ENCODE measurements around the gene DNAJC5G. TPM values are rescaled to one million over a fixed set of nuclear protein-coding genes. Genes with fewer than 3 reads are reported as not detected.
A peak's percentile ranks its signal among the peaks of the same experiment; 100 is the strongest.
"Not testable (repeated sequence)": the region's sequence is repeated elsewhere in the genome, so short reads cannot be mapped to it uniquely, and the experiment has no call there.

DNAJC5G gene
- total RNA-seq, 1 donor from 2014 or later: not detected

GRCh38 chr2:27270131-27270530 is 5.1 kb upstream of the DNAJC5G start:
- H3K27ac Mint-ChIP-seq (ENCODE audit: unreplicated experiment): no peak overlapping the region
- FAIRE-seq (no peak), DNase-seq (ENCODE audit: low read depth) (no peak)
- H3K9ac ChIP-seq (ENCODE audit: low read length): no peak overlapping the region
- peaks cover 2% of the 10 kb centered on the region for H3K4me1 ChIP-seq (ENCODE audit: insufficient read depth, low read length)
- H3K36me3 Mint-ChIP-seq (ENCODE audit: low read depth, unreplicated experiment): no peaks in the 10 kb centered on the region
- no peak overlapping the region for H3K4me3 ChIP-seq (ENCODE audit: insufficient read depth, low read depth, low read length)
- peaks cover 6% of the 10 kb centered on the region for H4K20me1 ChIP-seq (ENCODE audit: insufficient read depth, low read length)
- no peak overlapping the region for H3K27ac ChIP-seq (ENCODE audit: low read depth, low read length)
- no peaks in the 10 kb centered on the region for H3K36me3 ChIP-seq (ENCODE audit: insufficient read depth, low read length)
- H3K9me3 ChIP-seq (ENCODE audit: insufficient read depth, low read depth, low read length): peaks cover 2% of the 10 kb centered on the region
- H3K27me3 Mint-ChIP-seq (ENCODE audit: low read depth, unreplicated experiment): peaks cover 27% of the 10 kb centered on the region
- H3K4me1 Mint-ChIP-seq (ENCODE audit: low read depth, unreplicated experiment): peaks cover 13% of the 10 kb centered on the region
- H3K9me3 Mint-ChIP-seq (ENCODE audit: unreplicated experiment): no peaks in the 10 kb centered on the region
- no peak overlapping the region for H3K4me3 Mint-ChIP-seq (ENCODE audit: unreplicated experiment)
- no peaks in the 10 kb centered on the region for H3K79me2 ChIP-seq (ENCODE audit: insufficient read depth, low read length)
- H3K4me2 ChIP-seq (ENCODE audit: low read length): no peak overlapping the region
- H3K27me3 ChIP-seq (ENCODE audit: insufficient read depth, low read length): peaks cover 44% of the 10 kb centered on the region
- H2AFZ ChIP-seq (ENCODE audit: low read depth, low read length): no peak overlapping the region
- no peak for TF ChIP-seq CTCF (IDR thresholded peaks at IDR 0.05; ENCODE audit: insufficient read depth, low read depth, low read length)
- no peak for TF ChIP-seq EZH2 (IDR thresholded peaks at IDR 0.05; ENCODE audit: insufficient read depth, low read length)

GRCh38 chr2:27270670-27271069 is 4.6 kb upstream of the DNAJC5G start:
- no peak overlapping the region for H2AFZ ChIP-seq (ENCODE audit: low read depth, low read length)
- FAIRE-seq: no peak
- Mint-ChIP-seq H3K27me3 (ENCODE audit: low read depth, unreplicated experiment) (peaks cover 27% of the 10 kb centered on the region), H3K36me3 (ENCODE audit: low read depth, unreplicated experiment) (no peaks in the 10 kb centered on the region), H3K4me1 (ENCODE audit: low read depth, unreplicated experiment) (peaks cover 13% of the 10 kb centered on the region), H3K9me3 (ENCODE audit: unreplicated experiment) (no peaks in the 10 kb centered on the region), H3K27ac (ENCODE audit: unreplicated experiment) (no peak overlapping the region), H3K4me3 (ENCODE audit: unreplicated experiment) (no peak overlapping the region)
- no peak for TF ChIP-seq CTCF (IDR thresholded peaks at IDR 0.05; ENCODE audit: insufficient read depth, low read depth, low read length)
- no peak for TF ChIP-seq EZH2 (IDR thresholded peaks at IDR 0.05; ENCODE audit: insufficient read depth, low read length)
- peaks cover 1% of the 10 kb centered on the region for H4K20me1 ChIP-seq (ENCODE audit: insufficient read depth, low read length)
- H3K9ac ChIP-seq (ENCODE audit: low read length): no peak overlapping the region
- no peaks in the 10 kb centered on the region for H3K4me1 ChIP-seq (ENCODE audit: insufficient read depth, low read length)
- no peak for DNase-seq (ENCODE audit: low read depth)
- no peaks in the 10 kb centered on the region for H3K79me2 ChIP-seq (ENCODE audit: insufficient read depth, low read length)
- no peak overlapping the region for H3K27ac ChIP-seq (ENCODE audit: low read depth, low read length)
- no peak overlapping the region for H3K4me2 ChIP-seq (ENCODE audit: low read length)
- no peaks in the 10 kb centered on the region for H3K36me3 ChIP-seq (ENCODE audit: insufficient read depth, low read length)
- peaks cover 39% of the 10 kb centered on the region for H3K27me3 ChIP-seq (ENCODE audit: insufficient read depth, low read length)
- H3K4me3 ChIP-seq (ENCODE audit: insufficient read depth, low read depth, low read length): no peak overlapping the region
- H3K9me3 ChIP-seq (ENCODE audit: insufficient read depth, low read depth, low read length): no peaks in the 10 kb centered on the region

- no peak for TF ChIP-seq CTCF (IDR thresholded peaks at IDR 0.05; ENCODE audit: insufficient read depth, low read depth, low read length)
- no peak for TF ChIP-seq EZH2 (IDR thresholded peaks at IDR 0.05; ENCODE audit: insufficient read depth, low read length)
- no peak overlapping the region for H3K4me3 ChIP-seq (ENCODE audit: insufficient read depth, low read depth, low read length)
- H4K20me1 ChIP-seq (ENCODE audit: insufficient read depth, low read length): no peaks in the 10 kb centered on the region
- Mint-ChIP-seq H3K36me3 (ENCODE audit: low read depth, unreplicated experiment) (no peaks in the 10 kb centered on the region), H3K4me3 (ENCODE audit: unreplicated experiment) (no peak overlapping the region), H3K9me3 (ENCODE audit: unreplicated experiment) (no peaks in the 10 kb centered on the region), H3K27ac (ENCODE audit: unreplicated experiment) (no peak overlapping the region), H3K4me1 (ENCODE audit: low read depth, unreplicated experiment) (peaks cover 13% of the 10 kb centered on the region), H3K27me3 (ENCODE audit: low read depth, unreplicated experiment) (peaks cover 35% of the 10 kb centered on the region)
- no peak overlapping the region for H3K9ac ChIP-seq (ENCODE audit: low read length)
- no peak overlapping the region for H3K4me2 ChIP-seq (ENCODE audit: low read length)
- no peak overlapping the region for H3K27ac ChIP-seq (ENCODE audit: low read depth, low read length)
- FAIRE-seq: no peak
- DNase-seq (ENCODE audit: low read depth): no peak
- H2AFZ ChIP-seq (ENCODE audit: low read depth, low read length): no peak overlapping the region
- no peaks in the 10 kb centered on the region for H3K36me3 ChIP-seq (ENCODE audit: insufficient read depth, low read length)
- no peaks in the 10 kb centered on the region for H3K79me2 ChIP-seq (ENCODE audit: insufficient read depth, low read length)
- no peaks in the 10 kb centered on the region for H3K4me1 ChIP-seq (ENCODE audit: insufficient read depth, low read length)
- peaks cover 34% of the 10 kb centered on the region for H3K27me3 ChIP-seq (ENCODE audit: insufficient read depth, low read length)
- no peaks in the 10 kb centered on the region for H3K9me3 ChIP-seq (ENCODE audit: insufficient read depth, low read depth, low read length)
Observed at GRCh38 chr2:27271631-27272340, 3.4 kb upstream of the DNAJC5G start.

- H3K9ac ChIP-seq (ENCODE audit: low read length); DNase-seq (ENCODE audit: low read depth); H3K9me3 Mint-ChIP-seq (ENCODE audit: unreplicated experiment); H3K4me3 ChIP-seq (ENCODE audit: insufficient read depth, low read depth, low read length); H3K4me2 ChIP-seq (ENCODE audit: low read length); H4K20me1 ChIP-seq (ENCODE audit: insufficient read depth, low read length); H3K36me3 Mint-ChIP-seq (ENCODE audit: low read depth, unreplicated experiment); H3K4me1 ChIP-seq (ENCODE audit: insufficient read depth, low read length); H3K27ac ChIP-seq (ENCODE audit: low read depth, low read length); FAIRE-seq; H3K36me3 ChIP-seq (ENCODE audit: insufficient read depth, low read length); H3K79me2 ChIP-seq (ENCODE audit: insufficient read depth, low read length); H2AFZ ChIP-seq (ENCODE audit: low read depth, low read length); H3K9me3 ChIP-seq (ENCODE audit: insufficient read depth, low read depth, low read length); H3K27ac Mint-ChIP-seq (ENCODE audit: unreplicated experiment): not testable (repeated sequence)
- H3K27me3 ChIP-seq (ENCODE audit: insufficient read depth, low read length): peaks cover 34% of the 10 kb centered on the region
- peaks cover 13% of the 10 kb centered on the region for H3K4me1 Mint-ChIP-seq (ENCODE audit: low read depth, unreplicated experiment)
- peaks cover 41% of the 10 kb centered on the region for H3K27me3 Mint-ChIP-seq (ENCODE audit: low read depth, unreplicated experiment)
- H3K4me3 Mint-ChIP-seq (ENCODE audit: unreplicated experiment): peak overlapping the region; percentile 12
Observed at GRCh38 chr2:27272537-27273522, 2.4 kb upstream of the DNAJC5G start.

Data from astrocyte (in vitro differentiated cells and primary cell).